ENCODE results near the gene MAMLD1. TPM values are rescaled to one million over a fixed set of nuclear protein-coding genes. Genes with fewer than 3 reads are reported as not detected.

The MAMLD1 gene
- total and polyA plus RNA-seq, 2 of the 8 experiments (the other 6 are each of a cell fraction or from before 2014, with no cell fraction given), result 0.09 to 0.26 TPM

- H3K36me3 ChIP-seq (ENCODE audit: control insufficient read depth in 2 of 4, insufficient read depth in 4 of 4, low read length in 3 of 4), result no peaks in the 10 kb centered on the region
- no peaks in the 10 kb centered on the region for H3K23me2 ChIP-seq (ENCODE audit: low read depth, low read length)
- no peak overlapping the region for H2BK12ac ChIP-seq (ENCODE audit: low read depth, low read length)
- ChIA-PET POLR2A (ENCODE audit: partially characterized antibody) (no interaction called here), CTCF (ENCODE audit: partially characterized antibody) (interaction anchor here (0.5 kb wide), 1 partner anchor 556 kb away, joined by 3 read pairs; no protein-coding TSS in a partner anchor)
- H3K4me2 ChIP-seq (ENCODE audit: insufficient read depth in 1 of 2, low read depth in 2 of 2, low read length in 2 of 2), result no peak overlapping the region
- no peak overlapping the region for H3K4ac ChIP-seq (replicated peaks; ENCODE audit: insufficient read length, low read depth, low read length)
- H2AFZ ChIP-seq (ENCODE audit: low read length), result no peak overlapping the region
- H3K14ac ChIP-seq (ENCODE audit: insufficient read length), result no peak overlapping the region
- H3K27me3 ChIP-seq (replicated peaks in 1 of 4; ENCODE audit: control insufficient read depth in 3 of 4, extremely low read depth in 1 of 4, insufficient read depth in 3 of 4, low read length in 3 of 4), result no peaks in the 10 kb centered on the region
- no peak overlapping the region for H3K27ac ChIP-seq (ENCODE audit: low read depth, low read length)
- H3K4me3 ChIP-seq (ENCODE audit: extremely low read depth in 1 of 4, insufficient read depth in 2 of 4, low read depth in 3 of 4, low read length in 4 of 4), result no peak overlapping the region
- H4K20me1 ChIP-seq (replicated peaks in 1 of 2; ENCODE audit: control insufficient read depth in 1 of 2, insufficient read depth in 2 of 2, low read length in 2 of 2), result no peaks in the 10 kb centered on the region
- H2AK5ac ChIP-seq (ENCODE audit: low read depth, low read length), result no peak overlapping the region
- H2BK15ac ChIP-seq (ENCODE audit: low read length), result no peak overlapping the region
- H3K56ac ChIP-seq (replicated peaks; ENCODE audit: insufficient read length, low read depth, low read length), result no peak overlapping the region
- H3K9ac ChIP-seq (replicated peaks in 1 of 4; ENCODE audit: extremely low read depth in 1 of 4, low read depth in 3 of 4, low read length in 3 of 4), result no peak overlapping the region
- H2BK120ac ChIP-seq (replicated peaks; ENCODE audit: low read depth, low read length), result no peak overlapping the region
- H4K8ac ChIP-seq (ENCODE audit: extremely low read depth, insufficient read depth, low read length), result no peak overlapping the region
- H3K79me2 ChIP-seq (ENCODE audit: control insufficient read depth in 1 of 2, insufficient read depth in 2 of 2, low read length in 2 of 2), result no peaks in the 10 kb centered on the region
- no peak overlapping the region for H2BK20ac ChIP-seq (ENCODE audit: low read length)
- no peak for FAIRE-seq
- H3K4me1 ChIP-seq (replicated peaks in 1 of 4; ENCODE audit: control insufficient read depth in 3 of 4, insufficient read depth in 4 of 4, low read length in 3 of 4), result no peaks in the 10 kb centered on the region
- no peaks in the 10 kb centered on the region for H3K79me1 ChIP-seq (ENCODE audit: low read depth, low read length)
- no peak overlapping the region for H3K18ac ChIP-seq (ENCODE audit: extremely low read depth, low read length)
- DNase-seq (ENCODE audit: low read depth in 1 of 2, low spot score in 2 of 2), result no peak
- no peak overlapping the region for H2BK5ac ChIP-seq (ENCODE audit: low read depth, low read length)
- no peak overlapping the region for H4K5ac ChIP-seq (ENCODE audit: insufficient read length, low read depth, low read length)
- H4K91ac ChIP-seq (replicated peaks; ENCODE audit: insufficient read length, low read length), result no peak overlapping the region
- WGBS, 2 experiments (ENCODE audit: extremely low coverage in 1 of 2, insufficient coverage in 1 of 2, insufficient read length in 1 of 2, insufficient replicate concordance in 2 of 2, low coverage in 1 of 2, low lambda C conversion rate in 2 of 2, missing lambda C conversion rate in 1 of 2), result 94% methylated on average over 2 of the region's 2 CpGs; no CpG with 5 or more reads in 1 of the 2 experiments
- no peak overlapping the region for H3K23ac ChIP-seq (ENCODE audit: insufficient read length)
- no peaks in the 10 kb centered on the region for H3K9me3 ChIP-seq (ENCODE audit: insufficient read depth in 2 of 2, low read depth in 1 of 2, low read length in 1 of 2)
- TF ChIP-seq TAF1 (IDR thresholded peaks at IDR 0.05; ENCODE audit: low read depth, low read length) (no peak), USF2 (IDR thresholded peaks at IDR 0.05; ENCODE audit: low read length) (no peak), YY1 (IDR thresholded peaks at IDR 0.05; ENCODE audit: low read depth, low read length) (no peak), TAF7 (optimal IDR thresholded peaks at IDR 0.05; ENCODE audit: borderline replicate concordance, low read depth, low read length) (no peak), MAFK (IDR thresholded peaks at IDR 0.05; ENCODE audit: low read depth, low read length) (no peak), TEAD4 (IDR thresholded peaks at IDR 0.05; ENCODE audit: low read depth, low read length) (no peak), SAP30 (IDR thresholded peaks at IDR 0.05; ENCODE audit: insufficient read depth, insufficient replicate concordance, low read length) (no peak), SP4 (IDR thresholded peaks at IDR 0.05; ENCODE audit: low read length) (no peak), SP2 (IDR thresholded peaks at IDR 0.05; ENCODE audit: low read length) (no peak), ASH2L (IDR thresholded peaks at IDR 0.05; ENCODE audit: low read length) (no peak), EGR1 (IDR thresholded peaks at IDR 0.05; ENCODE audit: borderline replicate concordance, low read depth, low read length) (no peak), CBX8 (IDR thresholded peaks at IDR 0.05; ENCODE audit: borderline replicate concordance, low read depth, low read length) (no peak), CEBPB (IDR thresholded peaks at IDR 0.05; ENCODE audit: low read depth, low read length) (no peak), KDM1A (IDR thresholded peaks at IDR 0.05; ENCODE audit: borderline replicate concordance, low read length) (no peak), RXRA (IDR thresholded peaks at IDR 0.05; ENCODE audit: insufficient read depth, low read depth, low read length) (no peak)
These were observed 159.4 kb downstream of the MAMLD1 start for GRCh38 chrX:150522494-150522893.
